RWPE2 (cell line): ENCODE results near the gene PRMT2.

Experiments used
- ATAC-seq: fragments of 200-7000 bp; cut with Tn5 transposase; 3 replicates; pipeline ENCODE4 v1.9.1; 2021; ENCODE audit warnings: low read depth
- DNase-seq: peaks from one replicate; pipeline ENCODE4 v3.0.0-alpha.2; 2020; ENCODE audit warnings: low spot score
- H3K27ac ChIP-seq: fragments of 450-650 bp; 2 replicates; pipeline ENCODE4 v1.5.1; 2017; ENCODE audit warnings: mild to moderate bottlenecking; ENCODE audit not compliant: poor library complexity, severe bottlenecking
- H3K27me3 ChIP-seq: fragments of 250-450 bp; sonication (Bioruptor Pico); 2 replicates; pipeline ENCODE4 v1.5.1; 2021; ENCODE audit warnings: mild to moderate bottlenecking, moderate library complexity; ENCODE audit not compliant: insufficient read depth, poor library complexity, severe bottlenecking
- H3K36me3 ChIP-seq: fragments of 250-450 bp; sonication (Bioruptor Pico); 2 replicates; pipeline ENCODE4 v1.5.1; 2020; ENCODE audit warnings: low read depth, mild to moderate bottlenecking, moderate library complexity
- H3K4me1 ChIP-seq: fragments of 250-450 bp; sonication (Bioruptor Pico); 2 replicates; pipeline ENCODE4 v1.5.1; 2021; ENCODE audit warnings: mild to moderate bottlenecking, moderate library complexity; ENCODE audit not compliant: insufficient read depth, poor library complexity, severe bottlenecking
- H3K4me3 ChIP-seq: fragments of 250-450 bp; sonication (Bioruptor Pico); 2 replicates; pipeline ENCODE4 v1.5.1; 2021; ENCODE audit warnings: mild to moderate bottlenecking, moderate library complexity; ENCODE audit not compliant: severe bottlenecking
- H3K9me3 ChIP-seq: fragments of 250-450 bp; sonication (Bioruptor Pico); 2 replicates; pipeline ENCODE4 v1.5.1; 2021; ENCODE audit warnings: mild to moderate bottlenecking, moderate library complexity; ENCODE audit not compliant: severe bottlenecking
- CTCF ChIP-seq: fragments of 450-650 bp; IDR thresholded peaks from one replicate; pipeline ENCODE4 v1.5.1; 2017; ENCODE audit warnings: mild to moderate bottlenecking, moderate library complexity; ENCODE audit not compliant: poor library complexity, severe bottlenecking

PRMT2 gene

DNA sequence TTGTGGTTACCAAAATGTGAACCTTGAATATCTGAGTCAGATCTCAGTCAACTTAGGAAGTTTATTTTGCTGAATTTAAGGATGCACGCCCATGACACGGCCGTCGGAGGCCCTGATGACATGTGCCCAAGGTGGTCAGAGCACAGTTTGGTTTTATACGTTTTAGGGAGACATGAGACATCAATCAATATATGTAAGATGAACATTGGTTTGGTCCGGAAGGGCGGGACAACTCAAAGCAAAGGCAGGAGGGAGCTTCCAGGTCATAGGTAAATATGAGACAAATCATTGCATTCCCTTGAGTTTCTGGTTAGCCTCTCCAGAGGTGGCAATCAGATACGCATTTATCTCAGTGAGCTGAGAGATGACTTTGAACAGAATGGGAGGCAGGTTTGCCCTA is 1.0 kb upstream of the PRMT2 start:
- no peak for TF ChIP-seq CTCF
- DNase-seq, result no peak
- peak overlapping the region; percentile 70 for H3K27ac ChIP-seq
- no peaks in the 10 kb centered on the region for H3K9me3 ChIP-seq
- H3K27me3 ChIP-seq, result no peaks in the 10 kb centered on the region
- no peak for ATAC-seq
- H3K36me3 ChIP-seq, result peaks cover 34% of the 10 kb centered on the region
- peaks cover 23% of the 10 kb centered on the region for H3K4me1 ChIP-seq
- H3K4me3 ChIP-seq, result no peak overlapping the region

- peak; percentile 41 for ATAC-seq
- peak; percentile 35 for TF ChIP-seq CTCF
- Histone ChIP-seq H3K9me3 (peaks cover 3% of the 10 kb centered on the region), H3K36me3 (peaks cover 39% of the 10 kb centered on the region), H3K27me3 (no peaks in the 10 kb centered on the region), H3K4me1 (peaks cover 28% of the 10 kb centered on the region), H3K27ac (peak overlapping the region; percentile 70), H3K4me3 (peak overlapping the region; percentile 81)
- peak; percentile 62 for DNase-seq
Observed at GRCh38 chr21:46634966-46635323, 529 bp upstream of the PRMT2 start.

GRCh38 chr21:46636181-46636512 is 673 bp downstream of the PRMT2 start:
- peaks cover 3% of the 10 kb centered on the region for H3K9me3 ChIP-seq
- peak overlapping the region; percentile 81 for H3K4me3 ChIP-seq
- peak overlapping the region; percentile 70 for H3K27ac ChIP-seq
- no peak for TF ChIP-seq CTCF
- peaks cover 28% of the 10 kb centered on the region for H3K4me1 ChIP-seq
- DNase-seq (no peak), ATAC-seq (no peak)
- peaks cover 48% of the 10 kb centered on the region for H3K36me3 ChIP-seq
- no peaks in the 10 kb centered on the region for H3K27me3 ChIP-seq

DNA sequence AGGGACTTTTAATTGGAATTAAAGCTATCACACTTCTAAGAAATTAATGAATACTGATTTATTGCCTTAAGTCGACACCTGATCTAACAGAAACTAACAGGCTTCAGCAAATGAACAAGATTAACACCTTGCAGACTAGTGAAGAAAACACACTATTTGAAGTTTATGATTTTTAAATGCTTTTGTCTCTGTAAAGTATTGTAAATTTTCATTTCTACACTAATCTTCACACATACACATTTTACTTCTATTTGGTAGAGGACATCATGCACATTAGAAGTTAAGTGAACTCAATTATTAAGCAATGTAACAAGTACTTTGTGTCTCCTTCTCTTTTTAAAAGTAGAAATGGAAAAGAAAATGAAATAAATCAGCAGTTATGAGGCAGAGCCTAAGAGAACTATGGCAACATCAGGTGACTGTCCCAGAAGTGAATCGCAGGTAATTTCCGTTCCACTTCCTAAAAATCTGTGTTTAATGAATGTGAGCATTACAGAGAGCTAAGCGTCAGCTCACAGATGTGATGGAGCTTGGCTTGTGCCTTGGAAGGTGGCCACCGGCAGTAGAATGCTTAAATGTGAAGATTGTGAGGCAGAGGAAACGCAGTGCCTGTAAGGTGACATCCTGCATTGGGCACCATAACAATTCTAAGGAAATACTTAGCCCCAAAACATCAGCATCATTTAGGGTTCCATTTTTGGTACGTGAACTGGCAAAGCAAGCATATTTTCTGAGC is 1.2 kb downstream of the PRMT2 start:
- Histone ChIP-seq H3K27me3 (no peaks in the 10 kb centered on the region), H3K36me3 (peaks cover 51% of the 10 kb centered on the region), H3K4me3 (peak overlapping the region; percentile 81), H3K9me3 (peaks cover 3% of the 10 kb centered on the region), H3K4me1 (peaks cover 28% of the 10 kb centered on the region), H3K27ac (peak overlapping the region; percentile 70)
- DNase-seq (no peak), ATAC-seq (no peak)
- TF ChIP-seq CTCF, result no peak

DNA sequence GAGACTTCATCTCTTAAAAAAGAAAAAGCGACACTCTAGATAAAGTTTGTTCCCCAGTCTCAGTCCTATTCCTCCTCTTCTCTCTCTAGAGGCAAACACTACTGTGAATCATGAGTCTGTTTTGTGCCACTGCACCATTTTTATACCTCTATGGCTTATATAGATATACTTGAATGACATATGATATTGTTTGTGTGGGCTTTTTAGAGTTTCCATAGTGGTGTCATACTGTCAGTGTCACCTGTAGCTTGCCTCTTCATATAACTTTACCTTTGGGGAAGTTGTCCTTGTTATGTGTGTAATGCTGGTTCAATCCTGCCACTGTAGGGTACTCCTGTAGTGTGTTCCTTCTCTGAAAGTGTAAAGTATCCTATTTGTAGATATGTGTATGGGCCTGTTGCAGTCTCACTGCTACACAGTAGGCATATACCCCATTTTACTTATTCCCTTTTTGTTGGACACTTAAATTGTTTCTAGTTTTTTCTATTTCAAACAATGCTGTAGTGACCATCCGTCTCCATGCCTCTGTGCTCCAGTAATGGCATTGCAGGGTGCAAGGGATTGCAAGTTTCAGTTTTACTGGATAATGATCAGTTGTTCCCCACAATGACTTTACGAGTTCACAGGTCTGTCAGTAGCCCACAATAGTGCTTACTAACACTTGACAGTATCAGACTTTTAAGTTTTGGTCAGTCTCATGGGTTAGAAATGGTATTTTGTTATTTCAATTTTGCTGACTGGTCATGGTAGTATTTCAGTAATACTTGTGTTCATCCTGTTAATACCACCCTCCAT is 2.7 kb downstream of the PRMT2 start:
- Histone ChIP-seq H3K36me3 (peaks cover 60% of the 10 kb centered on the region), H3K9me3 (peaks cover 3% of the 10 kb centered on the region), H3K4me1 (peaks cover 28% of the 10 kb centered on the region), H3K27ac (no peak overlapping the region), H3K27me3 (no peaks in the 10 kb centered on the region), H3K4me3 (no peak overlapping the region)
- ATAC-seq, result no peak
- no peak for TF ChIP-seq CTCF
- no peak for DNase-seq
